Measurements from ENCODE around the gene CCHCR1.

DNA sequence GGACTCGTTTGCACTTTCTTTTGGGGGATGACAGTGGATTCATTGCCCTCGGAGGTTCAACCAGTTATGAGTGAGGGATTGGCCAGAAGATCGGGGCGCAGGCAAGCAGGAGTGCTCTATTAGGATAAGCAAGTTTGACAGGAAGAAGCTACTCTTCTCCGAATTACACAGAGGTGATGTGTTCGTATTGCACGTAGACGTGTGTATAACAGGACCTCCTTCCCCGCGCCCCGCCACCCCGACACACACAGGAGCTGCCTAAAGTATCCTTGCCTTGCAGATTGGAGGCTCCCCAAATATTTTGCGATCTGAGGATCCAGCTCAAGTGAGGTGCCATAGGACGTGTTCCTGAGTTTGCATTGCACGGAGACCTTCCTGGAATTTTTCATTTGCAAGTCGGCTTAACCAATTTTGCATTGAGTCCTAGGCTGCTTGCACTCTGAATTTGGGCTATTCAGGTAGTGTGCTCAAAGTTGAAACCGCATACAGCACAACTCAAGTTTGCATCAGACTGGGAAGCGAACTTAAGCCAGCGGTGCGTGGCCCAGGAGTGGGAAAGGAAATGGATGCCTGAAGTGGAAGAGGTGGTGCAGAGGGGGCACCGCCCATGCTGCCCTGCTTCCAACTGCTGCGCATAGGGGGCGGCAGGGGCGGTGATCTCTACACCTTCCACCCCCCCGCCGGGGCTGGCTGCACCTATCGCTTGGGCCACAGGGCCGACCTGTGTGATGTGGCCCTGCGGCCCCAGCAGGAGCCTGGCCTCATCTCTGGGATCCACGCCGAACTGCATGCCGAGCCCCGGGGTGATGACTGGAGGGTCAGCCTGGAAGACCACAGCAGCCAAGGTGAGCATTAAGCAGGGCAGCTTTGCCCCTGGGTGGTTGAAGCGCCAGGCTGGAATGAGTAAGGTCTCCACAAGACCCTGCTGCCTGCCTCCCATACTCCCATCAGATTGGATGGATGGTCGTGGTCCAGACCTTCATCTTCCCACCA, 1.6 kb upstream of the CCHCR1 start:
- TF ChIP-seq MYC (IDR thresholded peaks at IDR 0.05; ENCODE audit: low read depth, low read length), result no peak
- no peak for TF ChIP-seq MYC (CRISPR knock-in tag; IDR thresholded peaks at IDR 0.05; ENCODE audit: borderline replicate concordance, low read depth)
- TF ChIP-seq FOSL1 (tag; conservative IDR thresholded peaks at IDR 0.05), result no peak
- TF ChIP-seq, protein P1, sequence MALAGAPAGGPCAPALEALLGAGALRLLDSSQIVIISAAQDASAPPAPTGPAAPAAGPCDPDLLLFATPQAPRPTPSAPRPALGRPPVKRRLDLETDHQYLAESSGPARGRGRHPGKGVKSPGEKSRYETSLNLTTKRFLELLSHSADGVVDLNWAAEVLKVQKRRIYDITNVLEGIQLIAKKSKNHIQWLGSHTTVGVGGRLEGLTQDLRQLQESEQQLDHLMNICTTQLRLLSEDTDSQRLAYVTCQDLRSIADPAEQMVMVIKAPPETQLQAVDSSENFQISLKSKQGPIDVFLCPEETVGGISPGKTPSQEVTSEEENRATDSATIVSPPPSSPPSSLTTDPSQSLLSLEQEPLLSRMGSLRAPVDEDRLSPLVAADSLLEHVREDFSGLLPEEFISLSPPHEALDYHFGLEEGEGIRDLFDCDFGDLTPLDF (CRISPR knock-in tag; IDR thresholded peaks at IDR 0.05), result no peak
- no peak for TF ChIP-seq RAD51 (IDR thresholded peaks at IDR 0.05; ENCODE audit: borderline replicate concordance, low read depth)
- TF ChIP-seq NFE2 (IDR thresholded peaks at IDR 0.05; ENCODE audit: low read depth), result no peak
- TF ChIP-seq DACH1 (IDR thresholded peaks at IDR 0.05; ENCODE audit: partially characterized antibody), result no peak
- no peak for TF ChIP-seq ZNF175 (CRISPR knock-in tag; IDR thresholded peaks at IDR 0.05; ENCODE audit: low read depth)
